ENCODE results near the gene FAM228B.

FAM228B gene

GRCh38 chr2:24206242-24206641 lies 83.0 kb downstream of the FAM228B start:
- DNase-seq: no peak

DNA sequence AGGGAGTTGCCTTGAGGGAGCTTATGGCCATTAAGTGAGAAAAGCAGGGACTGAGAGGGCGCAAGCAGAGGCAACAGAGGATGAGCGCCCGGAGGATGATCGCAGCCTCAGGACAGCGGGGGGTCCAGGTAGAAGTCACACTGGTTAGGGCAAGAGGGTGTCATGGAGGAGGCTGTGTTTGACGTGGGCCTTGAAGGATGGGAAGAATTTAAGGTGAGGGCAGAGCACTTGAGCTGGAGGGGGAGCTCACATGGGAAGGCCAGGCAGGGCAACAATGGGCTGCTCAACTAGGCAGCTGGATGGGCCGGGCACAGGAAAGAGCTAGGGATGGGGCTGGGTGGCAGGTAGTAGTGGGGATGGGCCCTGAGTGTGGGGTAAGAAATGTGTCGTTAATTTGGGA lies 83.4 kb downstream of the FAM228B start:
- no peak for DNase-seq

DNA sequence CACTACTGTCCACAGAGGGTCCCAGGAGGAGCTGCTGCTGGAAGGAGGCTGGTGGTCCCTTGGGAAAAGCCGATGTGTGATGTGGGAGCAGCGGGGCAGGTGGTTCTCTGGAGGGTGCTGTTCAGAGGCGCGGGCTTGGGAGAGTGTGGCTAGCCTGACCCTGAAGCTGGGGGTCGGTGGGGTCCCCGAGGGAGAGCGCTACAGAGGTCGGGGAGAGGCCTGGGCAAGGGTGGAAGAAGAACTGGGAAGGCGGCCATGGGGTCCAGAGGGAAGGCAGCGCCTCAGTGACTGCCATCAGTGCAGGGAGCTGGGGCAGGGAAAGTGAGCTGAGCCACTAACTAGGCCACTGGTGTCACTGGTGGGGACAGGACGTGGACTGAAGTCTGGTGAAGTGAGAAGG lies 84.1 kb downstream of the FAM228B start:
- no peak for DNase-seq

- DNase-seq: no peak
Measured at GRCh38 chr2:24208490-24208889, 85.2 kb downstream of the FAM228B start.

DNA sequence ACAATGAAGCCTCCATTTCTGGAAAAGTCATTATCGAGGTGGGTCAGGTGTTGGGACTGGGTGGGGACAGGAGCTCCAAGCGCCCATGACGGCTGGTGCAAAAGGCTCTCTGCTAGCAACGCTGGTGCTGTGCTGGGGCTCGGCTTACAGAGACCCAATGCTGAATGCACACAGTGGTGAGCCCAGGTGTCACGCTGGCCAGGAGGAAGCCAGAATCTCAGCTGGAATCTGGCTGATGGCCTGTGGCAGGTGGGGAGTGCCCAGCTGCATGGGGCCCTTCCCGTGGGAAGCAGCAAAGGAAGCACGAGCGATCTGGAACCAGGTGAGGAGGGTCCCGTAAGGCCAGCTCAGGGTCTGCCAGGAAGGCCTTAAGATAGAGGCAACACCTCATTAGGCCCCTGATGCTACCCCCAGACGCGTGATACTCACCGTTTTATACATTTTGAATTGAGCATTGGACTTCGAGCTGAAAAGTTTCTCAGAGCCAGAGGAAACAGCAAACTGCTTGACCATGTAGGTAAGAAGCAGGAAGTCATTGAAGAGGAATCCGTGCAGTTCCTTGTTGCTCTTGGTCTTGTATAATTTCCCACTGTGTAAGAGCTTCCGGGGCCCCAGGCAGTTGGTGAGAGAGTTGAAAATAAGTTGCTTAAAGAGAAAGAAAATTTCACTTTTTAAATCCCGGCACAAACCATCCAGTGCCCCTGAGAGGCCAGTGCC lies 86.3 kb downstream of the FAM228B start:
- no peak for DNase-seq

DNA sequence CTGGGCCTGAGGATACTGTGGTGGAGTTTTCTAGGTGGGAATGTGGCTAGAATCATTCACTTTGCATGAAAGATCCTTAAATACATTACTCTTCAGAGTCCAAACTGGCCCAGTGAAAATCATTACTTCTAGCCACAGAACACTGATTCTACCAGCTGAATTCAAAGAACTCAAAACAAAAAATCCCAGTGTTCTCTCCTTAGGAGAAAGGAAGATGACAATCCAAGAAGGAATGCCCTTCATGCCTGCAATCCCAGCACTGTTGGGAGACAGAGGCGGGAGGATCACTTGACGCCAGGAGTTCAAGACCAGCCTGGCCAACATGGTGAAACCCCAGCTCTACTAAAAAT lies 86.8 kb downstream of the FAM228B start:
- DNase-seq: no peak

- no peak for DNase-seq
Measured at GRCh38 chr2:24210723-24211122, 87.5 kb downstream of the FAM228B start.

DNA sequence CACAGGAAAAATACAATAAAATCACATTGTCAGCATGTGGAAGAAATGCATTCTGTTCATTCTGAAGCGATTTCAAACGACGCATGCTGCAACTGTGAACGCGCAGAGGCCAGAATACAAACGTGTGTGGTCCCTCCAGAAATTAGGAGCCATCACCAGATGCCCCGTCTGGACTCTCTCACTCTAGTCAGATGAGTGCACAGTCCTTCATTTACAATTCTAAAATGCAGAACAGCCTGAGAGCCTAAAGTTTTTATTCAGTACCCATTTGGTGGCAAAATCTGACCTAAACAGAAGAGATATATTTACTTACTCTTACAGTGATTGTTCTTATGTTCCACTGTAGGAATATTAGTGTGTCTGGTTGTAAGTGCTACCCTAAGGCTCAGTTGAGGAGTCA lies 88.1 kb downstream of the FAM228B start:
- DNase-seq: no peak

GRCh38 chr2:24214880-24215279 lies 91.6 kb downstream of the FAM228B start:
- no peak for DNase-seq

Data from GF-D8 (cell line).